SH-SY5Y (cell line): ENCODE results near the gene TMEM9B.

ENCODE experiments used
- GATA2 ChIP-seq: IDR thresholded peaks from 2 replicates; pipeline ENCODE4 v1.6.1; 2011; ENCODE audit warnings: mild to moderate bottlenecking, low read depth, low read length
- GATA3 ChIP-seq: IDR thresholded peaks from 2 replicates; pipeline ENCODE4 v1.6.1; 2011; ENCODE audit warnings: low read depth, mild to moderate bottlenecking, low read length, moderate library complexity

GRCh38 chr11:8922691-8923090, 41.6 kb downstream of the TMEM9B start:
- TF ChIP-seq GATA3 = no peak
- no peak for TF ChIP-seq GATA2
